HFF-Myc (cell line): ENCODE data around the gene AMBRA1.
"Not testable (repeated sequence)": the region's sequence is repeated elsewhere in the genome, so short reads cannot be mapped to it uniquely, and the experiment has no call there.

Experiments used
- DNase-seq: peaks from one replicate; pipeline ENCODE4 v3.0.0-alpha.2; 2011; ENCODE audit warnings: low read depth; ENCODE audit errors: extremely low read depth
- H3K4me3 ChIP-seq: replicated peaks from 2 replicates; pipeline ENCODE4 v1.5.1; 2011; ENCODE audit warnings: low read depth, mild to moderate bottlenecking, control low read depth, low read length
- CTCF ChIP-seq: IDR thresholded peaks from 2 replicates; pipeline ENCODE4 v1.5.1; 2012; ENCODE audit warnings: mild to moderate bottlenecking, low read depth, low read length, control low read depth; ENCODE audit errors: missing control alignments

The AMBRA1 gene

GRCh38 chr11:46377290-46377689 is 216.5 kb downstream of the AMBRA1 start:
- no peak for DNase-seq
- TF ChIP-seq CTCF, result no peak
- no peak overlapping the region for H3K4me3 ChIP-seq

GRCh38 chr11:46376258-46377050 is 217.4 kb downstream of the AMBRA1 start:
- no peak overlapping the region for H3K4me3 ChIP-seq
- DNase-seq, result no peak
- no peak for TF ChIP-seq CTCF

GRCh38 chr11:46375392-46376101 is 218.3 kb downstream of the AMBRA1 start:
- no peak overlapping the region for H3K4me3 ChIP-seq
- DNase-seq, result no peak
- TF ChIP-seq CTCF, result no peak

- TF ChIP-seq CTCF, result no peak
- no peak for DNase-seq
Measured at GRCh38 chr11:46374815-46375214, 219.0 kb downstream of the AMBRA1 start.

GRCh38 chr11:46373787-46374740 is 219.8 kb downstream of the AMBRA1 start:
- no peak for TF ChIP-seq CTCF
- H3K4me3 ChIP-seq, result no peak overlapping the region
- no peak for DNase-seq

More at GRCh38 chr11:46374815-46375214, 219.0 kb downstream of the AMBRA1 start:
- no peak overlapping the region for H3K4me3 ChIP-seq

- H3K4me3 ChIP-seq, DNase-seq: not testable (repeated sequence)
Measured at GRCh38 chr11:46372501-46372900, 221.3 kb downstream of the AMBRA1 start.
